Ovary (tissue), 9 donors: ENCODE results near the gene KRTAP5-9. TPM values are rescaled to one million over a fixed set of nuclear protein-coding genes. Genes with fewer than 3 reads are reported as not detected.

Experiments
- DNase-seq, 5 donors: peaks; one replicate each; pipeline ENCODE4 v3.0.0-alpha.2; 2019 to 2020
- H3K27ac ChIP-seq, 2 donors: fragments of 200-600 bp; one replicate each; pipeline versions ENCODE4 v1.5.1 to v1.8.0; 2019 to 2022
- H3K27me3 ChIP-seq: fragments of 200-600 bp; one replicate; pipeline ENCODE4 v1.8.0; 2022
- H3K36me3 ChIP-seq: fragments of 200-600 bp; sonication (generic); one replicate; pipeline ENCODE4 v1.5.1; 2019
- H3K4me1 ChIP-seq: one replicate; pipeline ENCODE4 v1.8.1; 2013; ENCODE audit warnings: mild to moderate bottlenecking, moderate library complexity; ENCODE audit not compliant: insufficient read depth
- H3K4me3 ChIP-seq: fragments of 200-600 bp; sonication (generic); one replicate; pipeline ENCODE4 v1.5.1; 2017
- H3K9me3 ChIP-seq, 2 donors: fragments of 200-600 bp in 1 of 2; sonication (generic) in 1 of 2; one replicate each; pipeline versions ENCODE4 v1.5.1 to v1.8.1; 2013 to 2019; ENCODE audit warnings: mild to moderate bottlenecking in 1 of 2, moderate library complexity in 1 of 2
- EP300 ChIP-seq: sonication (generic); formaldehyde crosslinking; IDR thresholded peaks from one replicate; pipeline ENCODE4 v1.6.1; 2017; ENCODE audit warnings: antibody characterized with exemption
- POLR2A ChIP-seq: fragments of 450-650 bp; IDR thresholded peaks from one replicate; pipeline ENCODE4 v1.6.1; 2017; ENCODE audit warnings: antibody characterized with exemption, mild to moderate bottlenecking, moderate library complexity
- WGBS, 3 donors: extraction: QIAGEN DNeasy Blood & Tissue Kit in 1 of 3; methylation state at CpG; one replicate each; pipeline versions ENCODE4 v1.1.5 to v1.1.7; 2013 to 2017; 5-methylcytosine and 5-hydroxymethylcytosine counted together
- intact Hi-C, 4 donors: fragments of 100-400 bp; cut with DNase I; formaldehyde crosslinking; loops; one replicate each; pipeline versions ENCODE4 v1.11.0 to v1.15.1; 2022 to 2023
- polyA plus RNA-seq, 2 donors: library from polyadenylated mRNA; stranded (reverse); fragments of 200-250 nt in 1 of 2; fragments of 350-450 nt in 1 of 2; fragmentation: Illumina TruSeq in 1 of 2; extraction: RNeasy Lipid Tissue Mini Kit (QIAGEN cat#74804) in 1 of 2; gene quantifications; one replicate each; pipeline ENCODE4 v1.2.3, GENCODE V29; 2013 to 2014
- total RNA-seq, 7 donors: library from RNA; depleted of rRNA in 2 of 7; stranded (reverse); fragments of >200 nt in 2 of 7; fragmentation: NEBNext Ultra II Directional in 3 of 7; extraction: Animal tissue kit (Norgen Biotek cat#: 25700) in 3 of 7; gene quantifications; one replicate each; pipeline versions ENCODE4 v1.1.0 to v1.2.4, GENCODE V29; 2016 to 2023
- TF ChIP-seq, protein P1 (sequence below), 3 donors: fragments of 450-650 bp in 2 of 3; fragments of 200-600 bp in 1 of 3; IDR thresholded peaks; one replicate each; pipeline versions ENCODE4 v1.5.1 to v1.8.0; 2016 to 2022; ENCODE audit warnings: antibody characterized with exemption in 3 of 3, mild to moderate bottlenecking in 1 of 3
- donor health status: DM: no; HTN: no; CAD: no; lungs with moderate emphysema.
- donor health status: DM: no; HTN: no; CAD: no.
- donor health status: Bipolar disorder and iron deficiency.
- donor health status: DM: yes; HTN: yes; CAD: no.
- donor health status: DM: no; HTN: no; CAD: no.
- donor health status: DM: yes; HTN: yes; CAD: no.

Gene KRTAP5-9
- total and polyA plus RNA-seq, 9 donors = 0.17 to 0.77 (median 0.46) TPM; not detected in 6

- TF ChIP-seq POLR2A (no peak), EP300 (no peak)
- TF ChIP-seq, protein P1, sequence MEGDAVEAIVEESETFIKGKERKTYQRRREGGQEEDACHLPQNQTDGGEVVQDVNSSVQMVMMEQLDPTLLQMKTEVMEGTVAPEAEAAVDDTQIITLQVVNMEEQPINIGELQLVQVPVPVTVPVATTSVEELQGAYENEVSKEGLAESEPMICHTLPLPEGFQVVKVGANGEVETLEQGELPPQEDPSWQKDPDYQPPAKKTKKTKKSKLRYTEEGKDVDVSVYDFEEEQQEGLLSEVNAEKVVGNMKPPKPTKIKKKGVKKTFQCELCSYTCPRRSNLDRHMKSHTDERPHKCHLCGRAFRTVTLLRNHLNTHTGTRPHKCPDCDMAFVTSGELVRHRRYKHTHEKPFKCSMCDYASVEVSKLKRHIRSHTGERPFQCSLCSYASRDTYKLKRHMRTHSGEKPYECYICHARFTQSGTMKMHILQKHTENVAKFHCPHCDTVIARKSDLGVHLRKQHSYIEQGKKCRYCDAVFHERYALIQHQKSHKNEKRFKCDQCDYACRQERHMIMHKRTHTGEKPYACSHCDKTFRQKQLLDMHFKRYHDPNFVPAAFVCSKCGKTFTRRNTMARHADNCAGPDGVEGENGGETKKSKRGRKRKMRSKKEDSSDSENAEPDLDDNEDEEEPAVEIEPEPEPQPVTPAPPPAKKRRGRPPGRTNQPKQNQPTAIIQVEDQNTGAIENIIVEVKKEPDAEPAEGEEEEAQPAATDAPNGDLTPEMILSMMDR (IDR thresholded peaks at IDR 0.05) = no peak
Observed at GRCh38 chr11:71505781-71506180, 42.4 kb upstream of the KRTAP5-9 start.

GRCh38 chr11:71507102-71507501 lies 41.1 kb upstream of the KRTAP5-9 start:
- no peaks in the 10 kb centered on the region for H3K4me1 ChIP-seq
- no peaks in the 10 kb centered on the region for H3K36me3 ChIP-seq
- peaks cover 0 to 7% of the 10 kb centered on the region in 2 donors for H3K9me3 ChIP-seq
- no peaks in the 10 kb centered on the region for H3K27me3 ChIP-seq
- intact Hi-C loops = no loop called here
- no peak overlapping the region for H3K4me3 ChIP-seq
- WGBS, 3 donors = 88 to 95% (median 92%) methylated on average over 5 of the region's 5 CpGs
- H3K27ac ChIP-seq = no peak overlapping the region
- DNase-seq = no peak
- TF ChIP-seq, protein P1 (IDR thresholded peaks at IDR 0.05) = no peak
- TF ChIP-seq POLR2A = no peak
- no peak for TF ChIP-seq EP300

More at GRCh38 chr11:71505781-71506180, 42.4 kb upstream of the KRTAP5-9 start:
- Histone ChIP-seq H3K27me3 (no peaks in the 10 kb centered on the region), H3K36me3 (no peaks in the 10 kb centered on the region), H3K27ac (no peak overlapping the region), H3K4me1 (no peaks in the 10 kb centered on the region), H3K9me3 (peaks cover 0 to 7% of the 10 kb centered on the region in 2 donors), H3K4me3 (no peak overlapping the region)
- DNase-seq = no peak
- WGBS, 3 donors = 78 to 82% (median 82%) methylated on average over 9 of the region's 9 CpGs
- intact Hi-C loops = no loop called here

- DNase-seq = no peak
- Histone ChIP-seq H3K9me3 (no peaks in the 10 kb centered on the region), H3K36me3 (no peaks in the 10 kb centered on the region), H3K4me1 (no peaks in the 10 kb centered on the region), H3K27ac (no peak overlapping the region), H3K4me3 (no peak overlapping the region), H3K27me3 (no peaks in the 10 kb centered on the region)
- TF ChIP-seq POLR2A (no peak), EP300 (no peak)
- TF ChIP-seq, protein P1 (IDR thresholded peaks at IDR 0.05) = no peak
- 92 to 94% (median 93%) methylated on average over 44 to 55 of the region's 55 CpGs for WGBS, 3 donors
- intact Hi-C loops = no loop called here
Observed at GRCh38 chr11:71518506-71519471, 29.4 kb upstream of the KRTAP5-9 start.

- WGBS, 3 donors = 55 to 69% (median 55%) methylated on average over 10 of the region's 10 CpGs
- Histone ChIP-seq H3K4me1 (no peaks in the 10 kb centered on the region), H3K27ac (no peak overlapping the region), H3K4me3 (no peak overlapping the region), H3K36me3 (no peaks in the 10 kb centered on the region), H3K9me3 (no peaks in the 10 kb centered on the region), H3K27me3 (no peaks in the 10 kb centered on the region)
- TF ChIP-seq, protein P1 (IDR thresholded peaks at IDR 0.05) = no peak
- no peak for TF ChIP-seq EP300
- TF ChIP-seq POLR2A = no peak
- intact Hi-C loops = no loop called here
- DNase-seq = no peak
Observed at GRCh38 chr11:71519546-71519945, 28.7 kb upstream of the KRTAP5-9 start.
